Tibial nerve (tissue), 4 donors: ENCODE measurements around the gene ELP4.

Experiments
- EP300 ChIP-seq, 2 donors: sonication (generic); formaldehyde crosslinking; IDR thresholded peaks; one replicate each; pipeline ENCODE4 v1.6.1; 2017; ENCODE audit warnings: antibody characterized with exemption in 2 of 2, mild to moderate bottlenecking in 1 of 2
- TF ChIP-seq, protein P1 (sequence below), 5 experiments: fragments of 200-600 bp in 3 of 5; fragments of 450-650 bp in 2 of 5; sonication (generic) in 3 of 5; IDR thresholded peaks; one replicate each; pipeline ENCODE4 v1.5.1; 2016 to 2019; ENCODE audit warnings: antibody characterized with exemption in 5 of 5, mild to moderate bottlenecking in 3 of 5, moderate library complexity in 2 of 5

DNA sequence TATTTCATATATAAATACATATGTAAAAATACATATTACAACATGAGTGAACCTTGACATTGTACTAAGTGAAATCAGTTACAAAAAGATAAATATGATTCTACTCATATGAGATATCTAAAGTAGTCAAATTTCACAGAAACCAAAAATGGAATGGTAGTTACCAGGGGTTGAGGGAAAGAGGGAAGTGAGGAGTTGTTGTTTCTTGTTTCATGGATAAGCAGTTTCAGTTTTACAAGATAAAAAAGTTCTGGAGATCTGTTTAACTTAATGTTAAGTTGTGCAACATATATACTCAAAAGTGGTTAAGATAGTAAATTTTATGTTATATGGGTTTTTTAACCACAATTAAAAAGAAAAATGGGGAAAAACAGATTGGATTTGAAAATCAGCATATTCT, 107.7 kb downstream of the ELP4 start:
- TF ChIP-seq, protein P1, sequence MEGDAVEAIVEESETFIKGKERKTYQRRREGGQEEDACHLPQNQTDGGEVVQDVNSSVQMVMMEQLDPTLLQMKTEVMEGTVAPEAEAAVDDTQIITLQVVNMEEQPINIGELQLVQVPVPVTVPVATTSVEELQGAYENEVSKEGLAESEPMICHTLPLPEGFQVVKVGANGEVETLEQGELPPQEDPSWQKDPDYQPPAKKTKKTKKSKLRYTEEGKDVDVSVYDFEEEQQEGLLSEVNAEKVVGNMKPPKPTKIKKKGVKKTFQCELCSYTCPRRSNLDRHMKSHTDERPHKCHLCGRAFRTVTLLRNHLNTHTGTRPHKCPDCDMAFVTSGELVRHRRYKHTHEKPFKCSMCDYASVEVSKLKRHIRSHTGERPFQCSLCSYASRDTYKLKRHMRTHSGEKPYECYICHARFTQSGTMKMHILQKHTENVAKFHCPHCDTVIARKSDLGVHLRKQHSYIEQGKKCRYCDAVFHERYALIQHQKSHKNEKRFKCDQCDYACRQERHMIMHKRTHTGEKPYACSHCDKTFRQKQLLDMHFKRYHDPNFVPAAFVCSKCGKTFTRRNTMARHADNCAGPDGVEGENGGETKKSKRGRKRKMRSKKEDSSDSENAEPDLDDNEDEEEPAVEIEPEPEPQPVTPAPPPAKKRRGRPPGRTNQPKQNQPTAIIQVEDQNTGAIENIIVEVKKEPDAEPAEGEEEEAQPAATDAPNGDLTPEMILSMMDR (IDR thresholded peaks at IDR 0.05) = no peak
- no peak for TF ChIP-seq EP300 (IDR thresholded peaks at IDR 0.05)
